ENCODE data around the gene UHRF1. TPM values are rescaled to one million over a fixed set of nuclear protein-coding genes. Genes with fewer than 3 reads are reported as not detected.
A peak's percentile ranks its signal among the peaks of the same experiment; 100 is the strongest.
"Not testable (repeated sequence)": the region's sequence is repeated elsewhere in the genome, so short reads cannot be mapped to it uniquely, and the experiment has no call there.

Gene UHRF1
- polyA plus RNA-seq, 3 donors from 2014 or later: 0.91 to 5.1 TPM; not detected in 1

GRCh38 chr19:4975601-4976000 is 66.3 kb downstream of the UHRF1 start:
- Mint-ChIP-seq H3K27ac (peak overlapping the region in 4 of 6 donors; percentile 79 to 96 (median 90)), H3K4me1 (peaks cover 54 to 57% of the 10 kb centered on the region in 2 donors)
- H3K4me3 Mint-ChIP-seq; H3K36me3 Mint-ChIP-seq; H3K9me3 Mint-ChIP-seq; DNase-seq; H3K27me3 Mint-ChIP-seq (ENCODE audit: low read depth in 3 of 3): not testable (repeated sequence)

GRCh38 chr19:4976401-4977298 is 67.3 kb downstream of the UHRF1 start:
- Mint-ChIP-seq H3K9me3 (no peaks in the 10 kb centered on the region), H3K36me3 (no peaks in the 10 kb centered on the region), H3K4me3 (peak overlapping the region; percentile 47 to 70 (median 63)), H3K27ac (peak overlapping the region; percentile 79 to 96 (median 90)), H3K27me3 (ENCODE audit: low read depth in 3 of 3) (peaks cover 0 to 2% (median 0%) of the 10 kb centered on the region in 3 donors), H3K4me1 (peaks cover 46 to 47% of the 10 kb centered on the region in 2 donors)
- DNase-seq: peak; percentile 64 to 77 (median 70)

- Mint-ChIP-seq H3K36me3 (no peaks in the 10 kb centered on the region), H3K4me3 (peak overlapping the region in 1 of 5 donors; percentile 70), H3K4me1 (peaks cover 40 to 41% of the 10 kb centered on the region in 2 donors), H3K9me3 (no peaks in the 10 kb centered on the region), H3K27me3 (ENCODE audit: low read depth in 3 of 3) (peaks cover 0 to 3% (median 0%) of the 10 kb centered on the region in 3 donors), H3K27ac (peak overlapping the region in 4 of 6 donors; percentile 46 to 96 (median 83))
- no peak for DNase-seq
These were observed 68.2 kb downstream of the UHRF1 start for GRCh38 chr19:4977299-4978174.

- H3K27ac Mint-ChIP-seq: peak overlapping the region in 3 of 6 donors; percentile 47 to 82 (median 70)
- H3K4me1 Mint-ChIP-seq: peaks cover 33 to 38% of the 10 kb centered on the region in 2 donors
- H3K4me3 Mint-ChIP-seq: no peak overlapping the region
- no peaks in the 10 kb centered on the region for H3K36me3 Mint-ChIP-seq
- no peak for DNase-seq
- H3K27me3 Mint-ChIP-seq (ENCODE audit: low read depth in 3 of 3): peaks cover 0 to 2% (median 0%) of the 10 kb centered on the region in 3 donors
- H3K9me3 Mint-ChIP-seq: no peaks in the 10 kb centered on the region
These were observed 70.0 kb downstream of the UHRF1 start for GRCh38 chr19:4979211-4979807.

- Mint-ChIP-seq H3K9me3 (no peaks in the 10 kb centered on the region), H3K27ac (no peak overlapping the region), H3K4me1 (peaks cover 30 to 36% of the 10 kb centered on the region in 2 donors), H3K27me3 (ENCODE audit: low read depth in 3 of 3) (peaks cover 0 to 3% (median 0%) of the 10 kb centered on the region in 3 donors), H3K36me3 (no peaks in the 10 kb centered on the region), H3K4me3 (no peak overlapping the region)
- DNase-seq: no peak
These were observed 70.8 kb downstream of the UHRF1 start for GRCh38 chr19:4980067-4980466.

- no peak for DNase-seq
- Mint-ChIP-seq H3K9me3 (no peaks in the 10 kb centered on the region), H3K27ac (peak overlapping the region in 1 of 6 donors; percentile 75), H3K36me3 (no peaks in the 10 kb centered on the region), H3K4me1 (peaks cover 25 to 36% of the 10 kb centered on the region in 2 donors), H3K27me3 (ENCODE audit: low read depth in 3 of 3) (peaks cover 0 to 3% (median 0%) of the 10 kb centered on the region in 3 donors), H3K4me3 (no peak overlapping the region)
These were observed 71.8 kb downstream of the UHRF1 start for GRCh38 chr19:4980838-4981680.

GRCh38 chr19:4981681-4981958 is 72.3 kb downstream of the UHRF1 start:
- Mint-ChIP-seq H3K9me3 (no peaks in the 10 kb centered on the region), H3K27me3 (ENCODE audit: low read depth in 3 of 3) (peaks cover 0 to 3% (median 0%) of the 10 kb centered on the region in 3 donors), H3K36me3 (no peaks in the 10 kb centered on the region), H3K4me1 (peaks cover 24 to 35% of the 10 kb centered on the region in 2 donors), H3K27ac (no peak overlapping the region), H3K4me3 (no peak overlapping the region)
- DNase-seq: no peak

GRCh38 chr19:4983346-4984105 is 74.2 kb downstream of the UHRF1 start:
- Mint-ChIP-seq H3K36me3 (no peaks in the 10 kb centered on the region), H3K27me3 (ENCODE audit: low read depth in 3 of 3) (peaks cover 0 to 3% (median 2%) of the 10 kb centered on the region in 3 donors), H3K9me3 (no peaks in the 10 kb centered on the region), H3K27ac (no peak overlapping the region), H3K4me1 (peaks cover 36 to 41% of the 10 kb centered on the region in 2 donors), H3K4me3 (no peak overlapping the region)
- DNase-seq: no peak

GRCh38 chr19:4984106-4984380 is 74.7 kb downstream of the UHRF1 start:
- Mint-ChIP-seq H3K36me3 (no peaks in the 10 kb centered on the region), H3K9me3 (no peaks in the 10 kb centered on the region), H3K4me3 (no peak overlapping the region), H3K27ac (no peak overlapping the region), H3K4me1 (peaks cover 40 to 43% of the 10 kb centered on the region in 2 donors), H3K27me3 (ENCODE audit: low read depth in 3 of 3) (peaks cover 0 to 3% (median 2%) of the 10 kb centered on the region in 3 donors)
- DNase-seq: no peak

GRCh38 chr19:4984438-4984990 is 75.2 kb downstream of the UHRF1 start:
- Mint-ChIP-seq H3K9me3 (no peaks in the 10 kb centered on the region), H3K27ac (no peak overlapping the region), H3K27me3 (ENCODE audit: low read depth in 3 of 3) (peaks cover 0 to 5% (median 3%) of the 10 kb centered on the region in 3 donors), H3K4me3 (no peak overlapping the region), H3K36me3 (no peaks in the 10 kb centered on the region), H3K4me1 (peaks cover 40 to 43% of the 10 kb centered on the region in 2 donors)
- no peak for DNase-seq

- Mint-ChIP-seq H3K9me3 (no peaks in the 10 kb centered on the region), H3K27me3 (ENCODE audit: low read depth in 3 of 3) (peaks cover 0 to 5% (median 3%) of the 10 kb centered on the region in 3 donors), H3K4me3 (no peak overlapping the region), H3K4me1 (peaks cover 50 to 51% of the 10 kb centered on the region in 2 donors), H3K36me3 (no peaks in the 10 kb centered on the region), H3K27ac (peak overlapping the region in 2 of 6 donors; percentile 25 to 73)
- no peak for DNase-seq
These were observed 76.3 kb downstream of the UHRF1 start for GRCh38 chr19:4985551-4985991.

GRCh38 chr19:4986056-4986455 is 76.8 kb downstream of the UHRF1 start:
- DNase-seq: no peak
- Mint-ChIP-seq H3K27me3 (ENCODE audit: low read depth in 3 of 3) (peaks cover 0 to 5% (median 3%) of the 10 kb centered on the region in 3 donors), H3K36me3 (no peaks in the 10 kb centered on the region), H3K4me3 (no peak overlapping the region), H3K9me3 (no peaks in the 10 kb centered on the region), H3K4me1 (peaks cover 50 to 51% of the 10 kb centered on the region in 2 donors), H3K27ac (no peak overlapping the region)
